K562 (cell line): Measurements from ENCODE around the gene USB1. TPM values are rescaled to one million over a fixed set of nuclear protein-coding genes. Genes with fewer than 3 reads are reported as not detected.
A peak's percentile ranks its signal among the peaks of the same experiment; 100 is the strongest.

ENCODE experiments used
- ARHGAP35 ChIP-seq: fragments of 450-650 bp; IDR thresholded peaks from 2 replicates; pipeline ENCODE4 v1.6.1; 2018; ENCODE audit not compliant: partially characterized antibody
- ATF7 ChIP-seq: fragments of 450-650 bp; IDR thresholded peaks from 2 replicates; pipeline ENCODE4 v1.7.1; 2014; ENCODE audit warnings: mild to moderate bottlenecking, moderate library complexity
- CTBP1 ChIP-seq: fragments of 450-650 bp; IDR thresholded peaks from 2 replicates; pipeline ENCODE4 v1.6.1; 2016; ENCODE audit warnings: borderline replicate concordance
- CXXC5 ChIP-seq: fragments of 250-450 bp; sonication (Bioruptor Pico); IDR thresholded peaks from 2 replicates; pipeline ENCODE4 v1.8.0; 2022; ENCODE audit warnings: inconsistent platforms, mild to moderate bottlenecking, moderate library complexity
- ILF3 ChIP-seq: fragments of 450-650 bp; IDR thresholded peaks from 2 replicates; pipeline ENCODE4 v1.6.1; 2018; ENCODE audit warnings: antibody characterized with exemption, mild to moderate bottlenecking, moderate library complexity, borderline replicate concordance
- KDM4B ChIP-seq, 2 experiments: fragments of 450-650 bp in 1 of 2; sonication (generic) in 1 of 2; IDR thresholded peaks; 2 replicates each; pipeline ENCODE4 v1.6.1; 2016 to 2017; ENCODE audit warnings: borderline replicate concordance in 2 of 2, antibody characterized with exemption in 1 of 2, low read depth in 1 of 2, mild to moderate bottlenecking in 1 of 2
- NCOA2 ChIP-seq, 2 experiments: fragments of 450-650 bp; IDR thresholded peaks; 2 replicates each; pipeline ENCODE4 v1.6.1; 2018; ENCODE audit warnings: mild to moderate bottlenecking in 2 of 2, moderate library complexity in 1 of 2; ENCODE audit not compliant: partially characterized antibody in 2 of 2
- PCBP1 ChIP-seq: fragments of 200-400 bp; formaldehyde crosslinking; IDR thresholded peaks from 2 replicates; pipeline ENCODE4 v1.6.1; 2018; ENCODE audit warnings: mild to moderate bottlenecking, low read depth, low read length; ENCODE audit not compliant: poor library complexity, severe bottlenecking
- PHF8 ChIP-seq: fragments of 200-600 bp; sonication (generic); IDR thresholded peaks from 2 replicates; pipeline ENCODE4 v1.6.1; 2012; ENCODE audit warnings: mixed run types, mild to moderate bottlenecking, inconsistent platforms, low read length, moderate library complexity, borderline replicate concordance
- RFX5 ChIP-seq: IDR thresholded peaks from 2 replicates; pipeline ENCODE4 v1.6.1; 2011; ENCODE audit warnings: low read depth, mild to moderate bottlenecking, improper control_type of control experiment, low read length
- SLC30A9 ChIP-seq: fragments of 250-450 bp; sonication (Bioruptor Pico); IDR thresholded peaks from 2 replicates; pipeline ENCODE4 v1.8.0; 2022; ENCODE audit warnings: mild to moderate bottlenecking, moderate library complexity
- TAF1 ChIP-seq: IDR thresholded peaks from 2 replicates; pipeline ENCODE4 v1.6.1; 2011; ENCODE audit warnings: mild to moderate bottlenecking, low read length, moderate library complexity; ENCODE audit not compliant: insufficient read depth, control insufficient read depth, severe bottlenecking; ENCODE audit errors: extremely low read depth
- TAF7 ChIP-seq: fragments of 450-650 bp; IDR thresholded peaks from 2 replicates; pipeline ENCODE4 v1.6.1; 2016; ENCODE audit warnings: missing genetic modification characterization, missing compliant biosample characterization
- ZNF830 ChIP-seq: fragments of 250-450 bp; sonication (Bioruptor Pico); IDR thresholded peaks from 2 replicates; pipeline ENCODE4 v1.5.0; 2021; ENCODE audit warnings: mild to moderate bottlenecking
- polyA plus RNA-seq, 8 experiments: library from polyadenylated mRNA; depleted of rRNA in 4 of 8; stranded (reverse) in 5 of 8; unstranded in 3 of 8; fragments of >200 nt; fragmentation: Nextera tagmentation in 2 of 8; fragmentation: Illumina TruSeq in 1 of 8; extraction: Ambion mirVana in 2 of 8; extraction: Trizol in 1 of 8; gene quantifications; 2 replicates each; pipeline versions ENCODE4 v1.2.1 to v1.2.3, GENCODE V29; 2011 to 2014; ENCODE audit warnings: inconsistent platforms in 1 of 8, missing spikeins in 1 of 8
- total RNA-seq, 7 experiments: library from RNA; depleted of rRNA in 6 of 7; stranded (reverse); fragments of >200 nt in 6 of 7; fragmentation: Illumina TruSeq in 2 of 7; extraction: Trizol in 2 of 7; gene quantifications; 2 replicates each; pipeline versions ENCODE4 v1.2.1 to v1.2.3, GENCODE V29; 2011 to 2021; ENCODE audit warnings: low replicate concordance in 1 of 7
- TF ChIP-seq, protein P1 (sequence below): fragments of 450-650 bp; IDR thresholded peaks from 2 replicates; pipeline ENCODE4 v1.6.1; 2016
- TF ChIP-seq, protein P2 (sequence below): fragments of 200-600 bp; sonication (generic); IDR thresholded peaks from one replicate; pipeline ENCODE4 v1.6.1; 2012; ENCODE audit warnings: mild to moderate bottlenecking, low read depth, low read length, inconsistent platforms

Gene USB1
- total and polyA plus RNA-seq, 9 of the 15 experiments (the other 6 are each of a cell fraction or from before 2014, with no cell fraction given) = 11.6 to 73.6 (median 19.4) TPM

DNA sequence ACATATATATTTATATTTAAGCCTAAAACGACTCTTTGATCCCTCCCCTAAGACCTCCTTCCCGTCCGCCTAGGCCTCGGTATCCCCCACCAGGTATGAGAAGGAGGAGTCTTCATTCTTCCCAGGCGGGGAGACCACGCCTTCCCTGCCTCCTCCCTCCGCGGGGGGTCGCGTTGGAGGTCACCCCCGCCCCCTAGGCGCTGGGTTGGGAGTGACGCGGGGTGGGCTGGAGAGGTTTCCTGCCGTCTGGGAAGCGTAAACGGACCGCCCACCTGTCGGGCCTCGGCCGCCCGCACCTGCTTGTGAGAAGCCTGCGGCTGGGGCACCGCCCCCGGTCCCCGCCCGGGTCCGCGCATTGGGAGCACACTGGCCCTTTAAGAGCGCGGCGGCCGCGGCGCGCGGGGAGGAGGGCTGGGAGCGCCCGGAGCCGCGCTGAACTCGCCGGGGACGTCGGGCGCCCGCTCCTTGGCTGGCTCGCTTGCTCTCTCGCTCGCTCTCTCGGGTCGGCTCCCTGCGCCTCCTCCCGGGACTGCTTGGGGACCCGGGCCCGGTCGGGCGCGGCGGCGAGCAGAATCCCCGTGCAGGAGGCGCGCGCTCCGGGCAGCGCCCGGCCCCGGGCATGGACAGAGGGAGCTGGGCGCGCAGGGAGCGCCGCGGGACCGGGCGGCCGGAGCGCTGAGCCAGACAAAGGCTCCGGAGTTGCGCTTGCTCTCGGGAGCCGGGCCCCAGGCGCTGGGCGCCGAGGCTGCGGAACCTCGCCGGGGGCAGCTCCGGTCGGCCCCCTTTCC, 24.3 kb downstream of the USB1 start, which contains the start of gene MMP15 (continued):
- TF ChIP-seq, protein P1, sequence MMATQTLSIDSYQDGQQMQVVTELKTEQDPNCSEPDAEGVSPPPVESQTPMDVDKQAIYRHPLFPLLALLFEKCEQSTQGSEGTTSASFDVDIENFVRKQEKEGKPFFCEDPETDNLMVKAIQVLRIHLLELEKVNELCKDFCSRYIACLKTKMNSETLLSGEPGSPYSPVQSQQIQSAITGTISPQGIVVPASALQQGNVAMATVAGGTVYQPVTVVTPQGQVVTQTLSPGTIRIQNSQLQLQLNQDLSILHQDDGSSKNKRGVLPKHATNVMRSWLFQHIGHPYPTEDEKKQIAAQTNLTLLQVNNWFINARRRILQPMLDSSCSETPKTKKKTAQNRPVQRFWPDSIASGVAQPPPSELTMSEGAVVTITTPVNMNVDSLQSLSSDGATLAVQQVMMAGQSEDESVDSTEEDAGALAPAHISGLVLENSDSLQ = peak; percentile 31; the same call in 1 of the 2 replicates
- TF ChIP-seq ILF3 (no peak), ATF7 (no peak), ZNF830 (no peak), KDM4B (IDR thresholded peaks at IDR 0.05; ENCODE audit: borderline replicate concordance in 2 of 2, low read depth in 1 of 2) (no peak), PHF8 (peak; percentile 26; the same call in 1 of the 2 replicates), NCOA2 (IDR thresholded peaks at IDR 0.05; ENCODE audit: partially characterized antibody in 2 of 2) (no peak), CXXC5 (peak; percentile 61), CTBP1 (peak; percentile 93), RFX5 (no peak), ARHGAP35 (no peak), PCBP1 (peak; percentile 36), TAF7 (tag) (no peak), SLC30A9 (CRISPR knock-in tag) (no peak), TAF1 (peak; percentile 12)
- TF ChIP-seq, protein P2, sequence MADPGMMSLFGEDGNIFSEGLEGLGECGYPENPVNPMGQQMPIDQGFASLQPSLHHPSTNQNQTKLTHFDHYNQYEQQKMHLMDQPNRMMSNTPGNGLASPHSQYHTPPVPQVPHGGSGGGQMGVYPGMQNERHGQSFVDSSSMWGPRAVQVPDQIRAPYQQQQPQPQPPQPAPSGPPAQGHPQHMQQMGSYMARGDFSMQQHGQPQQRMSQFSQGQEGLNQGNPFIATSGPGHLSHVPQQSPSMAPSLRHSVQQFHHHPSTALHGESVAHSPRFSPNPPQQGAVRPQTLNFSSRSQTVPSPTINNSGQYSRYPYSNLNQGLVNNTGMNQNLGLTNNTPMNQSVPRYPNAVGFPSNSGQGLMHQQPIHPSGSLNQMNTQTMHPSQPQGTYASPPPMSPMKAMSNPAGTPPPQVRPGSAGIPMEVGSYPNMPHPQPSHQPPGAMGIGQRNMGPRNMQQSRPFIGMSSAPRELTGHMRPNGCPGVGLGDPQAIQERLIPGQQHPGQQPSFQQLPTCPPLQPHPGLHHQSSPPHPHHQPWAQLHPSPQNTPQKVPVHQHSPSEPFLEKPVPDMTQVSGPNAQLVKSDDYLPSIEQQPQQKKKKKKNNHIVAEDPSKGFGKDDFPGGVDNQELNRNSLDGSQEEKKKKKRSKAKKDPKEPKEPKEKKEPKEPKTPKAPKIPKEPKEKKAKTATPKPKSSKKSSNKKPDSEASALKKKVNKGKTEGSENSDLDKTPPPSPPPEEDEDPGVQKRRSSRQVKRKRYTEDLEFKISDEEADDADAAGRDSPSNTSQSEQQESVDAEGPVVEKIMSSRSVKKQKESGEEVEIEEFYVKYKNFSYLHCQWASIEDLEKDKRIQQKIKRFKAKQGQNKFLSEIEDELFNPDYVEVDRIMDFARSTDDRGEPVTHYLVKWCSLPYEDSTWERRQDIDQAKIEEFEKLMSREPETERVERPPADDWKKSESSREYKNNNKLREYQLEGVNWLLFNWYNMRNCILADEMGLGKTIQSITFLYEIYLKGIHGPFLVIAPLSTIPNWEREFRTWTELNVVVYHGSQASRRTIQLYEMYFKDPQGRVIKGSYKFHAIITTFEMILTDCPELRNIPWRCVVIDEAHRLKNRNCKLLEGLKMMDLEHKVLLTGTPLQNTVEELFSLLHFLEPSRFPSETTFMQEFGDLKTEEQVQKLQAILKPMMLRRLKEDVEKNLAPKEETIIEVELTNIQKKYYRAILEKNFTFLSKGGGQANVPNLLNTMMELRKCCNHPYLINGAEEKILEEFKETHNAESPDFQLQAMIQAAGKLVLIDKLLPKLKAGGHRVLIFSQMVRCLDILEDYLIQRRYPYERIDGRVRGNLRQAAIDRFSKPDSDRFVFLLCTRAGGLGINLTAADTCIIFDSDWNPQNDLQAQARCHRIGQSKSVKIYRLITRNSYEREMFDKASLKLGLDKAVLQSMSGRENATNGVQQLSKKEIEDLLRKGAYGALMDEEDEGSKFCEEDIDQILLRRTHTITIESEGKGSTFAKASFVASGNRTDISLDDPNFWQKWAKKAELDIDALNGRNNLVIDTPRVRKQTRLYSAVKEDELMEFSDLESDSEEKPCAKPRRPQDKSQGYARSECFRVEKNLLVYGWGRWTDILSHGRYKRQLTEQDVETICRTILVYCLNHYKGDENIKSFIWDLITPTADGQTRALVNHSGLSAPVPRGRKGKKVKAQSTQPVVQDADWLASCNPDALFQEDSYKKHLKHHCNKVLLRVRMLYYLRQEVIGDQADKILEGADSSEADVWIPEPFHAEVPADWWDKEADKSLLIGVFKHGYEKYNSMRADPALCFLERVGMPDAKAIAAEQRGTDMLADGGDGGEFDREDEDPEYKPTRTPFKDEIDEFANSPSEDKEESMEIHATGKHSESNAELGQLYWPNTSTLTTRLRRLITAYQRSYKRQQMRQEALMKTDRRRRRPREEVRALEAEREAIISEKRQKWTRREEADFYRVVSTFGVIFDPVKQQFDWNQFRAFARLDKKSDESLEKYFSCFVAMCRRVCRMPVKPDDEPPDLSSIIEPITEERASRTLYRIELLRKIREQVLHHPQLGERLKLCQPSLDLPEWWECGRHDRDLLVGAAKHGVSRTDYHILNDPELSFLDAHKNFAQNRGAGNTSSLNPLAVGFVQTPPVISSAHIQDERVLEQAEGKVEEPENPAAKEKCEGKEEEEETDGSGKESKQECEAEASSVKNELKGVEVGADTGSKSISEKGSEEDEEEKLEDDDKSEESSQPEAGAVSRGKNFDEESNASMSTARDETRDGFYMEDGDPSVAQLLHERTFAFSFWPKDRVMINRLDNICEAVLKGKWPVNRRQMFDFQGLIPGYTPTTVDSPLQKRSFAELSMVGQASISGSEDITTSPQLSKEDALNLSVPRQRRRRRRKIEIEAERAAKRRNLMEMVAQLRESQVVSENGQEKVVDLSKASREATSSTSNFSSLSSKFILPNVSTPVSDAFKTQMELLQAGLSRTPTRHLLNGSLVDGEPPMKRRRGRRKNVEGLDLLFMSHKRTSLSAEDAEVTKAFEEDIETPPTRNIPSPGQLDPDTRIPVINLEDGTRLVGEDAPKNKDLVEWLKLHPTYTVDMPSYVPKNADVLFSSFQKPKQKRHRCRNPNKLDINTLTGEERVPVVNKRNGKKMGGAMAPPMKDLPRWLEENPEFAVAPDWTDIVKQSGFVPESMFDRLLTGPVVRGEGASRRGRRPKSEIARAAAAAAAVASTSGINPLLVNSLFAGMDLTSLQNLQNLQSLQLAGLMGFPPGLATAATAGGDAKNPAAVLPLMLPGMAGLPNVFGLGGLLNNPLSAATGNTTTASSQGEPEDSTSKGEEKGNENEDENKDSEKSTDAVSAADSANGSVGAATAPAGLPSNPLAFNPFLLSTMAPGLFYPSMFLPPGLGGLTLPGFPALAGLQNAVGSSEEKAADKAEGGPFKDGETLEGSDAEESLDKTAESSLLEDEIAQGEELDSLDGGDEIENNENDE = no peak
